ENCODE measurements around the gene CDT1. TPM values are rescaled to one million over a fixed set of nuclear protein-coding genes. Genes with fewer than 3 reads are reported as not detected.

Gene CDT1
- total and polyA plus RNA-seq, 10 of the 15 experiments (the other 5 are each of a cell fraction or from before 2014, with no cell fraction given), result 0.50 to 87.6 (median 8.8) TPM

GRCh38 chr16:88789594-88789993 lies 14.0 kb upstream of the CDT1 start:
- peaks cover 20% of the 10 kb centered on the region for H3K4me1 ChIP-seq (ENCODE audit: control insufficient read depth, insufficient read depth, low read length)
- peak; percentile 16; the same call in 2 of the 3 replicates for ATAC-seq

More at GRCh38 chr16:88789594-88789993, 14.0 kb upstream of the CDT1 start:
- H3K9ac ChIP-seq (ENCODE audit: control insufficient read depth, insufficient read depth, low read length), result no peak overlapping the region
- POLR2A ChIA-PET, result interaction anchor here (1.0 kb wide), 1 partner anchor 21 kb away, joined by 4 read pairs; no protein-coding TSS in a partner anchor
- BruUV-seq (replicated peaks), result no TSS peak
- no peaks in the 10 kb centered on the region; a peak in 1 of 4 replicates for H3K36me3 ChIP-seq (ENCODE audit: control insufficient read depth in 2 of 2, insufficient read depth in 2 of 2, low read length in 1 of 2)
- WGBS (ENCODE audit: insufficient coverage, insufficient replicate concordance, low lambda C conversion rate, missing lambda C conversion rate), result 69% methylated on average over 7 of the region's 7 CpGs
- intact Hi-C loops (cut with micrococcal nuclease; ENCODE audit: unreplicated experiment), result no loop called here
- RAD21 ChIA-PET (ENCODE audit: unreplicated experiment), result interaction anchor here (0.7 to 1.4 kb wide), 2 partner anchors 22 to 52 kb away, joined by 3 to 5 read pairs; partner anchors contain the start of gene APRT
- H2AFZ ChIP-seq (ENCODE audit: control insufficient read depth, low read depth, low read length), result no peak overlapping the region
- no peaks in the 10 kb centered on the region for H4K20me1 ChIP-seq (ENCODE audit: control insufficient read depth, insufficient read depth)
- H3K79me2 ChIP-seq (ENCODE audit: control insufficient read depth, insufficient read depth, low read length), result peaks cover 8% of the 10 kb centered on the region
- H3K4me2 ChIP-seq (ENCODE audit: control insufficient read depth, insufficient read depth), result no peak overlapping the region
- TF ChIP-seq REST (IDR thresholded peaks at IDR 0.05; ENCODE audit: low read depth, low read length), result no peak
- no peak for TF ChIP-seq ZNF24 (IDR thresholded peaks at IDR 0.05)
- TF ChIP-seq SPI1 (IDR thresholded peaks at IDR 0.05; ENCODE audit: borderline replicate concordance, insufficient read depth, low read depth, low read length), result peak; percentile 55; the same call in 1 of the 2 replicates
- SMC1A ChIA-PET (ENCODE audit: uncharacterized antibody, unreplicated experiment), result interaction anchor here (1.0 to 1.5 kb wide), 2 partner anchors 8 to 52 kb away, joined by 3 to 5 read pairs; no protein-coding TSS in a partner anchor
- DNase-seq (ENCODE audit: low read depth, low spot score), result no peak
- CTCF ChIA-PET, result interaction anchor here (0.6 to 1.3 kb wide), 2 partner anchors 9 to 126 kb away, joined by 3 to 4 read pairs; partner anchors contain the start of gene MVD
- H3K4me3 ChIP-seq, result no peak overlapping the region
- no peaks in the 10 kb centered on the region for H3K27me3 ChIP-seq (replicated peaks in 1 of 2; ENCODE audit: control insufficient read depth in 2 of 2, insufficient read depth in 2 of 2, low read length in 1 of 2)
- FAIRE-seq, result no peak
- no peaks in the 10 kb centered on the region for H3K9me3 ChIP-seq (replicated peaks; ENCODE audit: control insufficient read depth, insufficient read depth, low read length)
- H3K27ac ChIP-seq (ENCODE audit: control insufficient read depth, insufficient read depth), result no peak overlapping the region
- in situ Hi-C loops (cut with MboI), result loop anchor here (10.0 kb wide), 1 partner anchor 335 kb away; the partner anchor contains the start of gene ZFPM1
